T1000 (cell line): ENCODE results near the gene ZNF692.

Experiments
- DNase-seq: peaks from one replicate; lab custom pipeline; 2025; ENCODE audit warnings: mixed read lengths; lab: John Stamatoyannopoulos, UW

The ZNF692 gene

DNA sequence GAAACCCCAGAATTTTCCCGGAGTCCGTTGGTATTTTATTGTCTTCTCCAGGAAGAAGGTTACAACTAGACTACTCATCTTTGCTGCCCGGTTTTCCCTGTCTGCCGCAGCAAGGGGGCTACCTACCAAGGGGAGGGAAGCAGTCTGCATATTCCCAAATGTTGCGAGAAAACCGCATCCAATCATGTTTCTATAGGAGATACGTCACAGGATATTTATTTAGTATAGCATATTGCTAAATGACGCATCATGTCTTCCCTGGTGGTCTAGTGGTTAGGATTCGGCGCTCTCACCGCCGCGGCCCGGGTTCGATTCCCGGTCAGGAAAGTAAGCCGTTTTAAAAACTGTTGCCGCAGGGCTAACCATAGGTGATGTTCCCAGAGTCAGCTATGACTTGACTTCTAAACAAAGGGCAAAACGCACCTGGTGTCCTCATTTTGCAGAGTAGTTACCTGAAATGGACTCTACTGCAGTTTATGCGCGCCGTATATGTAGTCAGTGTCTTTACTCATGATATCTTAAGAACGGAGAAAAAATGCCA is 15.2 kb upstream of the ZNF692 start:
- DNase-seq, result peak; percentile 92

GRCh38 chr1:248873409-248873992 is 14.6 kb upstream of the ZNF692 start:
- peak; percentile 97 for DNase-seq

DNA sequence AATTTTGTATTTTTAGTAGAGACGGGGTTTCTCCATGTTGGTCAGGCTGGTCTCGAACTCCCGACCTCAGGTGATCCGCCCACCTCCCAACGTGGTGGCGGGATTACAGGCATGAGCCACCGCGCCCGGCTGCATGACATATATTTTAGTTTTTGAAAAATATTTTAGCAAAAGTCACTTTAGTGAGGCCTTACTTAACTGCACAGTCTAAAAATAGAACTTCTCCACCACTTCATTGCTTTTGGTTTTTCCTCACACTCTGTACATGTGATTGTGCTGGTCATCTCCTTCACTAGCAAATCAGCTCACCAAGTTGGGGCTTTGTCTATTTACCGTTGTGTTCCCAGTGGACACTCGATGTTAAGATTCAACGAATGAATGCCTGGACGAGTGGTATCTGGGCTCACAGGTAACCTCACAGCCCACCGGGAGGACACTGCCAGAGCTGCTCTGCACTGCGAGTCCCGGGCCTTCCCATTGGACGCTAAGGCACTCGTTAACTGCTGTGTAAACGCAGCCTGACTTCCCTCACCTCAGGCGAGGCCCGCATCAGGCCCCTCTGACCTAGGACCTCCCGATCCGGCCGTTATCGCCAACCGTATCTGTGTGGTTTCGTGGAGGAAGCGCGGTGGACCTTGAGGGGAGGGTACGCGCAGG is 14.0 kb upstream of the ZNF692 start:
- DNase-seq, result peak; percentile 28

DNA sequence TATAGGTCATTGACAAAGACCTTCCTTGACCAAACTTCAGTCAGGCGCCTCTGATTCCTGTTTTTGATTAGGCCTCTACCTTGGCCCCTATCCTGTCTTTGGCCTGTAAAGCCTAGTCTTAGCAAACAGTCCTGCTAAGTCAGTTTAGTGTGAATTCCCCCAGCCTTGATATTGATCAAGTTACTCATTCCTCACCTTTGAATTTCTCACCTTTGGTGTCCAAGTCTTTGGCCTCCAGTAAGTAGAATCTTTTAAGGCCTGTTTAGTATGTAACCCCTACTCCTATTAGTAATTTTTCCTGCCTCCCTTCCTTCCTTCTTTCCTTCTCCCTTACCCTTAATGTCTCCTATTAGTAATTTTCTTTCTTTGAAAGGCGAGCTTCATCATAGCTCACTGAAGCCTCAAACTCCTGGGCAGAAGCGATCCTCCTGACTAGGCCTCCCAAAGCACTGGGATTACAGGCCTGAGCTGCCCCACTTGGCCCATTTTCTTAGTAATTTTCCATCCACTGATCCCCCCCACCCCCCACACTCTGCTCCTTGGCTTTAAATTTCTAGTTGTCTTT is 13.0 kb upstream of the ZNF692 start:
- no peak for DNase-seq

DNA sequence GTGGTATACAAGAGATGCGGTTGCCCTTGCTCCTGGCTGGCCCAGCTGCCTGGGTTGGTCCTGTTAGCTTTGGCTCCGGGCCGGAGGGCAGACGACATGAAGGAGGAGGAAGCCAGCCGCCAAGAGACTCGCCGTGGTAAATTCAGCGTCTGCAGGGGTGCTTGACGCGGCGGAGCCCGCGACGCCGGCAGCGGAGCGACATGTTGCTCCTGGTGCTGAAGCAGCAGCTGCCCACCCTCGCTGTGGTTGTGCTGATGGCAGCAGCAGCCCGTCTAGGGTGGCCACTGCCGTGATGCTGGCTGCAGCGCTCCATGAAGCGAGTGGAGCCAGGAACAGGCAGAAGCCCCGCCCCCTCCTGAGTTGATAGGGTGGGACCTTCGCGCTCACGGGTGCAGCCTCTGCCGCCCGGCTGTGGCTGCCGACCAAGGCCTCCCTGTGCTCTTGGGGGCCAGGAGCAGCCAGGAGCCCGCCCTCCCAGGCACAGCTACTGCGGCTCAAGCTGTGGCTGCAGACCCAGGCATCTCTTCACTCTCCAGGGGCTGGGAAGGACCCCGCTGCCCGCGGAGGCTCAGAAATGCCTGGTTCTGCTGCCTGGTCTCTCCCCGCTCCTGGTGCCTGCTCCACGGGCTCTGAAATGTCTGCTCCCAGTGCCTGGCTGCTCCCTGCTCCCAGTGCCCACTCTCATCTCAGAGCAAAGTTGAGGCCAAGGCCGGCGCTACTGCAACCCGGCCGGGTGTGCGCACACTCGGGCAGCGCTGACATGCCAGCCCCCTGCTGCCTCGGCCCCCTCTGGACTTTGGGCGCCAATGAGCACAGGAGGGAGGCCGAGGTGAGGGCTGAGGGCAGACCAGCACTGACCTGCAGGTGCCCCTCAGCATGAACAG is 4.4 kb upstream of the ZNF692 start:
- DNase-seq, result peak; percentile 44

GRCh38 chr1:248862695-248862997 is 3.8 kb upstream of the ZNF692 start:
- no peak for DNase-seq

DNA sequence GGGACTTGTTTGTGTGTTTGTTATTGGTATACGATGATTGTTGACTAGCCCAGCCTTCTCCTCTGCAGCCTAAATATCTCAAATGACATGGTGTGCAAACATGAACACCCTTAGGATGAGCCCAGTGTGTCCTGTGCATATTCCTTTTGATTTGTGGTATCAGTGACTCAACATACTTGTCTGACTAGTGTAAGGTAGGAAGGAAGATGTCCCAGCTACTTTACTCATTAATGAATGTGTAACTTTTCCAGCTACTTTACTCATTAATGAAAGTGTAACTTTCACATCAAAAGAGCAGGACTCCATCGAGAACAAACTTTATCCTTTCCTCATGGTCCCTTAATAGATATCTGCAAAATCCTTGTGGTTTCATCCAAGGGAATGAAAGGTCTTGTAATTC is 2.7 kb upstream of the ZNF692 start:
- no peak for DNase-seq

- DNase-seq, result no peak
Observed at GRCh38 chr1:248860007-248860406, 1.1 kb upstream of the ZNF692 start.

GRCh38 chr1:248858096-248858890 is 592 bp downstream of the ZNF692 start:
- peak; percentile 13 for DNase-seq

DNA sequence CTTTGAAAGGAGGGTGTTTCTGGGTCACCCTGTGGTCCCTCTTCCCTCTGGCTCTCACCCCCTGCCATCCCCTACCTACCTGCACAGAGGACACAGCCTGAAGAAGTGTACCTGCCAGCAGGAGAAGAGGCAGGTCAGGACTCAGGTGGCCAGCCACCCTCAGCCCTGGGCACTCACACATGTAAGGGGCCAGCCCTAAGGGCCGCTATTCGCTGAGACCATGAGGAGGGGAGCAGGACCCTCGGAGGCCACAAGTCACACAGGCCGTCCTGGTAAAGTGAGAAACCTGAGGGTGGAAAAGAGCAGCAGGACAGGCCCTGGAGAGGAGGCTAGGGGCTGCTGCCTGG is 1.2 kb downstream of the ZNF692 start:
- no peak for DNase-seq

GRCh38 chr1:248857201-248857600 is 1.7 kb downstream of the ZNF692 start:
- no peak for DNase-seq

GRCh38 chr1:248856176-248856575 is 2.7 kb downstream of the ZNF692 start:
- no peak for DNase-seq

GRCh38 chr1:248855580-248855979 is 3.3 kb downstream of the ZNF692 start:
- no peak for DNase-seq

DNA sequence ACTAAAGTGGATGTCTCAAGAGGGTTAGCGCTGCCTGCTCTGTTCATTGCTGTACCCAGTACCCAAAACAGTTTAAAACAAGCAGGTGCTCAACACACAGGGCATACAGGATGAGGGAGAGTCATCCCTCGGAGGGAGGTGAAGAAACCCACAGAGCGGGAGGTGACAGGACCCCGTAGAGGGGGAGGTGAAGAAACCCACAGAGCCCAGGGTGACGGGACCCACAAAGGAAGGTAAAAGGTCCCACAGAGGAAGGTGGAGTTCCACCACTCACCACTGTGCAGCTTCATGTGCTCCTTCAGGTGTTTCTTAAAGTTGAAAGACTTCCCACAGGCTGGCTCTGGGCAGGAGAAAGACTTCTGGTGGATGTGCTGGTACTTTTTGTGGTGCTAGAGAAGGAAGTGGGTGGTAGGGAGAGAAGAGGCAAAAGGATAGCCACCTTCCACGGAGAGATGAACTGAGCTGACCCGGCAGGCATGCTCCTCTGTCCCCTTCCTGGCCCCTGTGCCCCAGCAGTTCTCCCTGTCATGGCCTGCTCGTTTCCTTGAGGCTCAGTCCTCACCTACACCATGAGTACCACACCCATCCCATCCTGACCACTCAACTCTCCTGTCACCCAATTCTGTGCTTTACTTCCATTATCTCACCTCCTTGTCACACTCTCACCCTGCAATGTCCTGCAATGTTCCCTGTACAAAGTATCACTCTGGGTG is 5.1 kb downstream of the ZNF692 start:
- no peak for DNase-seq

DNA sequence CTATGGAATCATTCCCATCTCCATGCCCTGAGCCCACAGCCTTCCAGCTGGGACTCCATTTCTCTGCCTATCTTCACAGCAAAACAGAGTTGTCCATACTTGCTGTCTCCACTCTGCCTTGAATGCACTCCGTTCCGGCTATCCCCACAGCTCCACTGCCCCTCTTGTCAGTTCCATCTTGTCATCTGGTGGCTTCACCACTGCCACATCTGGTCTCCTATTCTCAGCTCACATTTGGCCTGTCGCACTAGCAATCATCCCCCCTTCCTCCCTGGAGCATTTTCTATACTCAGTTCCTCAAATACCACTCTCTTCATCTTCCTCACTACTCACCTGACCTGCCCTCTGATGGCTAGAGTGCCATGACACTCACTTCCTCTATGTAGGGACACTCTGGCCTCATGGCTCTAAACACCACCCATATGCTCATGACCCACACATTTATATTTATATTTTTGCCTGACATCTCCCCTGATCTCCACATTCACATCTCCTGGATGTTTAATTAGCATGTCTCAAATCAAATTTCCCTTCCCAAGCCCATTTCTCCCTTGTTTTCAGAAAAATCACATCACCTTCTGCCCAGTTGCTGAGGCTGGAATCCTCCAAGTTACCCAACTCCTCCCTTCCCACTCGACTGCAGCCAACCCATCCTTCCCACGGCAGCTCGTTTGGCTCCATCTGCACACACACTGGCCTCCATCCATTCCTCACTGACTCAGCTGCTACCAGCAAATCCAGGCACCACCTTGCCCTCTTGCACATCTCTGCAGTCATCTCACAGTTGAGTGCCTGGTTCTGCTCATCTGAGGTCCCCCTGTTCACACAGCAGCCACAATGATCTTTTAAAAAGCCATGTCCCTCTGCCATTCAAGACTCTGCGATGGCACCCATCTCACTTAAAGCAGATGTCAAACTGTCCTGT is 6.1 kb downstream of the ZNF692 start:
- no peak for DNase-seq

- no peak for DNase-seq
Observed at GRCh38 chr1:248851390-248851789, 7.5 kb downstream of the ZNF692 start.

DNA sequence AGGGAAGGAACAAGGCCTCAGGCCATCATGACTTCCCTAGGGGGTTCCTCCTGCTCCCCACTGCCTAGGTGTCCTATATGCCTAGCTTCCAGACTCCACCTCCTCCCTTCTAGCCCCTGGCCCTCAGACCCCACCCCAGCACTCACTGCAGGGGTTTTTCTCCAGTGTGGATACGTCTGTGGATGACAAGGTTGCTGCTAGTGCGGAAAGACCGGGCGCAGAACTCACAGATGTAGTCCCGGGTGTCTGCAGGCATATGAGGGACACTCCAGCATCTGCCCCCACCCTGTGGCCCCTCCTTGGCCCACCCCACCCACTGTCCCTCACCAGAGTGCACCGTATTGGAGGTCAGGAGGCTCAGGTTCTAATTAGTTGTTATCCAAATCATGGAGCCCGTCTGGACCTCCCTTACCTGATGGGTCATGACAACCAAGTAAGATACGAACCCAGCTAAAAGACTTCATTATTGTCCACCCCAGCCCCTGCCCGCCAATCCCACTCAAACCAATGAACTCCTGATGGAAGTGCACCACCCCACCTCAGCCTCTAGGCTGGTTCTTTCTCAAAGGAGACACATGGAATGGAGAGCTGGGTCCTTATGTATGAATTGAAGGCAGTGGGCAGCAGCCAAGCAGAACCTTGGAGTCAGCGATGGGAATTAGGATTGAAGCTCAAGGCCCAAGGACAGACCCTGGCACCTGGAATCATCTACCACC is 8.2 kb downstream of the ZNF692 start:
- DNase-seq, result no peak

- DNase-seq, result no peak
Observed at GRCh38 chr1:248850124-248850523, 8.8 kb downstream of the ZNF692 start.

DNA sequence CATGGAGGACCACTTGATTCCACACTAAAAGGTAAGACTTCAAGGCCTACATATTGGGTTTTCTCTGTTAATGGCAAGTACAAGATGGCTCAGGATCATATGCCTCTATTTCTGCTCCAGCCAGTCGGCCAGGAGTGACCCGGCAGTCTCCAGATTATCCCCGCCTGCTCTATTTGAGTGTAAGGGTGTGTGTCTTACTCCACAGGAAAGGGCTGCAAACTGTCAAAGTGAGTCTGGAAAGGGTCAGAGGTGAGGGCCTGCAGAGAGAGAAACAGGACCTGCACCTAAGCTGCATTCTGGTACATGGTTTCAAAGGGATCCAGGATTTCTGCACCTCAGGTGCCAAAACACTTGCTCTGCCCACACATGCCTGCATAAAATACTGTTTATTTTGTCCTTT is 9.2 kb downstream of the ZNF692 start:
- DNase-seq, result no peak

- no peak for DNase-seq
Observed at GRCh38 chr1:248849152-248849551, 9.7 kb downstream of the ZNF692 start.
